NCI-H146 (cell line): ENCODE results near the gene ZNF467.

ENCODE experiments used
- DNase-seq: peaks from one replicate; lab custom pipeline; 2025; lab: John Stamatoyannopoulos, UW

Gene ZNF467

GRCh38 chr7:149727899-149728476 is 45.4 kb downstream of the ZNF467 start:
- DNase-seq, result no peak

GRCh38 chr7:149727053-149727898 is 46.1 kb downstream of the ZNF467 start:
- DNase-seq, result no peak

- no peak for DNase-seq
Measured at GRCh38 chr7:149725916-149726315, 47.5 kb downstream of the ZNF467 start.

- DNase-seq, result no peak
Measured at GRCh38 chr7:149725426-149725821, 48.0 kb downstream of the ZNF467 start.

- no peak for DNase-seq
Measured at GRCh38 chr7:149724661-149725425, 48.5 kb downstream of the ZNF467 start.

GRCh38 chr7:149723795-149724495 is 49.4 kb downstream of the ZNF467 start:
- no peak for DNase-seq

- DNase-seq, result no peak
Measured at GRCh38 chr7:149723082-149723767, 50.2 kb downstream of the ZNF467 start.

GRCh38 chr7:149722356-149722957 is 50.9 kb downstream of the ZNF467 start:
- DNase-seq, result no peak

GRCh38 chr7:149721084-149721601 is 52.2 kb downstream of the ZNF467 start:
- DNase-seq, result no peak

- no peak for DNase-seq
Measured at GRCh38 chr7:149720372-149721083, 52.9 kb downstream of the ZNF467 start.

- DNase-seq, result no peak
Measured at GRCh38 chr7:149719912-149720335, 53.5 kb downstream of the ZNF467 start.

- DNase-seq, result no peak
Measured at GRCh38 chr7:149719050-149719899, 54.1 kb downstream of the ZNF467 start.

- DNase-seq, result no peak
Measured at GRCh38 chr7:149718730-149719049, 54.7 kb downstream of the ZNF467 start.

GRCh38 chr7:149717481-149717880 is 55.9 kb downstream of the ZNF467 start:
- DNase-seq, result no peak

- no peak for DNase-seq
Measured at GRCh38 chr7:149716932-149717307, 56.5 kb downstream of the ZNF467 start.

- no peak for DNase-seq
Measured at GRCh38 chr7:149716007-149716931, 57.1 kb downstream of the ZNF467 start.

GRCh38 chr7:149715476-149715875 is 57.9 kb downstream of the ZNF467 start:
- DNase-seq, result no peak

GRCh38 chr7:149714910-149715471 is 58.4 kb downstream of the ZNF467 start:
- DNase-seq, result no peak
